K562 (cell line): ENCODE results near the gene RHOV. TPM values are rescaled to one million over a fixed set of nuclear protein-coding genes. Genes with fewer than 3 reads are reported as not detected.

ENCODE experiments used
- ATAC-seq: fragments of 200-7000 bp; cut with Tn5 transposase; 3 replicates; pipeline ENCODE4 v1.9.1; 2020; ENCODE audit warnings: moderate library complexity
- BruUV-seq: library from RNA; stranded (reverse); fragments of 400-500 nt; replicated peaks from 2 replicates; lab custom pipeline; 2021; lab: Mats Ljungman, UMichigan
- CTCF ChIA-PET: fragments of 300-600 bp; formaldehyde crosslinking; extraction: SDS; loops from one replicate; lab custom pipeline; 2021; ENCODE audit warnings: low intra/inter-chr PET ratio; lab: Yijun Ruan, JAX
- POLR2A ChIA-PET: fragments of 300-600, 350-650 bp; sonication (Branson Sonifier 250); formaldehyde crosslinking; extraction: SDS; loops from one replicate; lab custom pipeline; 2021; ENCODE audit warnings: antibody characterized with exemption, inconsistent platforms; lab: Yijun Ruan, JAX
- DNase-seq, 4 experiments: peaks; one replicate each; pipeline versions ENCODE4 v3.0.0 to v3.0.0-alpha.2; 2011 to 2018; ENCODE audit warnings: low spot score in 3 of 4, mixed read lengths in 3 of 4; ENCODE audit errors: extremely low read depth in 1 of 4
- FAIRE-seq: peaks from 2 replicates; lab custom pipeline; 2011; peaks lifted over from hg19 to GRCh38; lab: Jason Lieb, UNC
- H2AFZ ChIP-seq: 2 replicates; pipeline ENCODE4 v1.6.0; 2011; ENCODE audit warnings: low read depth, low read length, control low read depth, inconsistent platforms
- H3K27ac ChIP-seq: fragments of 200-600 bp; 3 replicates; pipeline ENCODE4 v1.8.0; 2011; ENCODE audit warnings: low read depth, mild to moderate bottlenecking, control low read depth, inconsistent platforms, low read length, moderate library complexity, mixed read lengths; ENCODE audit errors: extremely low read depth
- H3K27me3 ChIP-seq, 2 experiments: fragments of 300-600 bp in 1 of 2; 2 replicates in 1 of 2; 3 replicates in 1 of 2; pipeline versions ENCODE4 v1.6.0 to v1.8.0; 2011; ENCODE audit warnings: inconsistent platforms in 2 of 2, low read length in 2 of 2, mild to moderate bottlenecking in 1 of 2, mixed read lengths in 1 of 2, moderate library complexity in 1 of 2; ENCODE audit not compliant: control insufficient read depth in 2 of 2, insufficient read depth in 2 of 2
- H3K36me3 ChIP-seq: fragments of 300-600 bp; 3 replicates; pipeline ENCODE4 v1.8.0; 2011; ENCODE audit warnings: mild to moderate bottlenecking, low read length, inconsistent platforms; ENCODE audit not compliant: control insufficient read depth, insufficient read depth
- H3K4me1 ChIP-seq, 2 experiments: fragments of 200-600 bp in 1 of 2; replicated peaks in 1 of 2; 2 replicates in 1 of 2; 3 replicates in 1 of 2; pipeline versions ENCODE4 v1.5.1 to v1.8.0; 2011; ENCODE audit warnings: inconsistent platforms in 2 of 2, low read length in 2 of 2, mild to moderate bottlenecking in 1 of 2, mixed read lengths in 1 of 2, moderate library complexity in 1 of 2; ENCODE audit not compliant: control insufficient read depth in 2 of 2, insufficient read depth in 2 of 2
- H3K4me2 ChIP-seq: 2 replicates; pipeline ENCODE4 v1.6.1; 2011; ENCODE audit warnings: low read length, control low read depth, inconsistent platforms, mixed read lengths; ENCODE audit not compliant: insufficient read depth
- H3K4me3 ChIP-seq: fragments of 200-600 bp; sonication (generic), shearing (Covaris generic); 2 replicates; pipeline ENCODE4 v1.5.1; 2016; ENCODE audit warnings: control low read depth, inconsistent platforms
- H3K79me2 ChIP-seq: fragments of 200-600 bp; 3 replicates; pipeline ENCODE4 v1.8.0; 2011; ENCODE audit warnings: low read length, inconsistent platforms; ENCODE audit not compliant: control insufficient read depth, insufficient read depth
- H3K9ac ChIP-seq, 2 experiments: 2 replicates each; pipeline versions ENCODE4 v1.6.0 to v1.6.1; 2011; ENCODE audit warnings: low read depth in 2 of 2, low read length in 2 of 2, control low read depth in 1 of 2, inconsistent platforms in 1 of 2, mild to moderate bottlenecking in 1 of 2, mixed read lengths in 1 of 2; ENCODE audit not compliant: insufficient read depth in 1 of 2
- H3K9me1 ChIP-seq: one replicate; pipeline ENCODE4 v1.6.0; 2011; ENCODE audit warnings: inconsistent platforms, mild to moderate bottlenecking, low read length, moderate library complexity; ENCODE audit not compliant: control insufficient read depth, insufficient read depth
- H3K9me3 ChIP-seq: replicated peaks from 2 replicates; pipeline ENCODE4 v1.5.1; 2011; ENCODE audit warnings: low read depth, low read length, inconsistent platforms; ENCODE audit not compliant: control insufficient read depth, insufficient read depth
- H4K20me1 ChIP-seq: replicated peaks from 2 replicates; pipeline ENCODE4 v1.6.1; 2011; ENCODE audit warnings: low read length, inconsistent platforms, mixed read lengths; ENCODE audit not compliant: control insufficient read depth, insufficient read depth
- IRF9 ChIP-seq: fragments of 450-650 bp; IDR thresholded peaks from 2 replicates; pipeline ENCODE4 v1.6.1; 2016; ENCODE audit warnings: missing biosample characterization, missing genetic modification characterization
- PTTG1 ChIP-seq: fragments of 450-650 bp; IDR thresholded peaks from 2 replicates; pipeline ENCODE4 v1.6.1; 2016; ENCODE audit warnings: low read depth, mild to moderate bottlenecking, missing genetic modification characterization, missing compliant biosample characterization
- ZNF707 ChIP-seq: fragments of 250-450 bp; sonication (Bioruptor Pico); conservative IDR thresholded peaks from 2 replicates; pipeline ENCODE4 v1.8.0; 2022; ENCODE audit warnings: inconsistent platforms, mild to moderate bottlenecking, moderate library complexity
- WGBS: fragments of 100-300 bp; shearing (Covaris generic); methylation state at CpG from one replicate; pipeline ENCODE4 v1.1.6; 2016; ENCODE audit warnings: low coverage, mixed read lengths; ENCODE audit not compliant: insufficient coverage; ENCODE audit errors: missing lambda C conversion rate; 5-methylcytosine and 5-hydroxymethylcytosine counted together
- in situ Hi-C: fragments of 300-500 bp; cut with MboI; formaldehyde crosslinking; loops from 4 replicates; pipeline ENCODE4 v1.15.0; 2018; ENCODE audit warnings: inconsistent platforms, mixed read lengths
- intact Hi-C: fragments of 100-400 bp; cut with micrococcal nuclease; formaldehyde crosslinking; loops from 2 replicates; pipeline ENCODE4 v1.14.2; 2022
- polyA plus RNA-seq, 8 experiments: library from polyadenylated mRNA; depleted of rRNA in 4 of 8; stranded (reverse) in 5 of 8; unstranded in 3 of 8; fragments of >200 nt; fragmentation: Nextera tagmentation in 2 of 8; fragmentation: Illumina TruSeq in 1 of 8; extraction: Ambion mirVana in 2 of 8; extraction: Trizol in 1 of 8; gene quantifications; 2 replicates each; pipeline versions ENCODE4 v1.2.1 to v1.2.3, GENCODE V29; 2011 to 2014; ENCODE audit warnings: inconsistent platforms in 1 of 8, missing spikeins in 1 of 8
- total RNA-seq, 7 experiments: library from RNA; depleted of rRNA in 6 of 7; stranded (reverse); fragments of >200 nt in 6 of 7; fragmentation: Illumina TruSeq in 2 of 7; extraction: Trizol in 2 of 7; gene quantifications; 2 replicates each; pipeline versions ENCODE4 v1.2.1 to v1.2.3, GENCODE V29; 2011 to 2021; ENCODE audit warnings: low replicate concordance in 1 of 7
- TF ChIP-seq, protein P1 (sequence below): sonication (generic); formaldehyde crosslinking; IDR thresholded peaks from 2 replicates; pipeline ENCODE4 v1.8.0; 2023; ENCODE audit warnings: mild to moderate bottlenecking, missing genetic modification reagents
- TF ChIP-seq, protein P2 (sequence below): fragments of 450-650 bp; IDR thresholded peaks from 2 replicates; pipeline ENCODE4 v1.6.1; 2016; ENCODE audit warnings: low read depth

The RHOV gene
- total and polyA plus RNA-seq, 9 of the 15 experiments (the other 6 are each of a cell fraction or from before 2014, with no cell fraction given), result 0.08 to 2.0 (median 1.1) TPM

- Histone ChIP-seq H3K36me3 (no peaks in the 10 kb centered on the region), H3K9me3 (no peaks in the 10 kb centered on the region), H3K27me3 (no peaks in the 10 kb centered on the region), H3K9me1 (no peaks in the 10 kb centered on the region), H3K4me3 (no peak overlapping the region), H3K27ac (no peak overlapping the region), H4K20me1 (no peaks in the 10 kb centered on the region), H3K4me2 (no peak overlapping the region), H2AFZ (no peak overlapping the region), H3K79me2 (no peaks in the 10 kb centered on the region), H3K9ac (no peak overlapping the region), H3K4me1 (peaks cover 20 to 24% of the 10 kb centered on the region in 2 experiments; a peak in 4 of 5 replicates)
- FAIRE-seq (no peak), DNase-seq (no peak), ATAC-seq (no peak)
- POLR2A ChIA-PET, result interaction anchor here (0.6 to 1.4 kb wide), 5 partner anchors 11 to 439 kb away, joined by 3 read pairs; no protein-coding TSS in a partner anchor
- in situ Hi-C loops (no loop called here), intact Hi-C loops (no loop called here)
- WGBS, result 53% methylated on average over 6 of the region's 6 CpGs
- BruUV-seq, result no TSS peak
- CTCF ChIA-PET, result no interaction called here
- TF ChIP-seq PTTG1 (tag), result no peak
- TF ChIP-seq, protein P1, sequence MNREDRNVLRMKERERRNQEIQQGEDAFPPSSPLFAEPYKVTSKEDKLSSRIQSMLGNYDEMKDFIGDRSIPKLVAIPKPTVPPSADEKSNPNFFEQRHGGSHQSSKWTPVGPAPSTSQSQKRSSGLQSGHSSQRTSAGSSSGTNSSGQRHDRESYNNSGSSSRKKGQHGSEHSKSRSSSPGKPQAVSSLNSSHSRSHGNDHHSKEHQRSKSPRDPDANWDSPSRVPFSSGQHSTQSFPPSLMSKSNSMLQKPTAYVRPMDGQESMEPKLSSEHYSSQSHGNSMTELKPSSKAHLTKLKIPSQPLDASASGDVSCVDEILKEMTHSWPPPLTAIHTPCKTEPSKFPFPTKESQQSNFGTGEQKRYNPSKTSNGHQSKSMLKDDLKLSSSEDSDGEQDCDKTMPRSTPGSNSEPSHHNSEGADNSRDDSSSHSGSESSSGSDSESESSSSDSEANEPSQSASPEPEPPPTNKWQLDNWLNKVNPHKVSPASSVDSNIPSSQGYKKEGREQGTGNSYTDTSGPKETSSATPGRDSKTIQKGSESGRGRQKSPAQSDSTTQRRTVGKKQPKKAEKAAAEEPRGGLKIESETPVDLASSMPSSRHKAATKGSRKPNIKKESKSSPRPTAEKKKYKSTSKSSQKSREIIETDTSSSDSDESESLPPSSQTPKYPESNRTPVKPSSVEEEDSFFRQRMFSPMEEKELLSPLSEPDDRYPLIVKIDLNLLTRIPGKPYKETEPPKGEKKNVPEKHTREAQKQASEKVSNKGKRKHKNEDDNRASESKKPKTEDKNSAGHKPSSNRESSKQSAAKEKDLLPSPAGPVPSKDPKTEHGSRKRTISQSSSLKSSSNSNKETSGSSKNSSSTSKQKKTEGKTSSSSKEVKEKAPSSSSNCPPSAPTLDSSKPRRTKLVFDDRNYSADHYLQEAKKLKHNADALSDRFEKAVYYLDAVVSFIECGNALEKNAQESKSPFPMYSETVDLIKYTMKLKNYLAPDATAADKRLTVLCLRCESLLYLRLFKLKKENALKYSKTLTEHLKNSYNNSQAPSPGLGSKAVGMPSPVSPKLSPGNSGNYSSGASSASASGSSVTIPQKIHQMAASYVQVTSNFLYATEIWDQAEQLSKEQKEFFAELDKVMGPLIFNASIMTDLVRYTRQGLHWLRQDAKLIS (CRISPR knock-in tag), result no peak
- TF ChIP-seq IRF9, result no peak
- TF ChIP-seq, protein P2, sequence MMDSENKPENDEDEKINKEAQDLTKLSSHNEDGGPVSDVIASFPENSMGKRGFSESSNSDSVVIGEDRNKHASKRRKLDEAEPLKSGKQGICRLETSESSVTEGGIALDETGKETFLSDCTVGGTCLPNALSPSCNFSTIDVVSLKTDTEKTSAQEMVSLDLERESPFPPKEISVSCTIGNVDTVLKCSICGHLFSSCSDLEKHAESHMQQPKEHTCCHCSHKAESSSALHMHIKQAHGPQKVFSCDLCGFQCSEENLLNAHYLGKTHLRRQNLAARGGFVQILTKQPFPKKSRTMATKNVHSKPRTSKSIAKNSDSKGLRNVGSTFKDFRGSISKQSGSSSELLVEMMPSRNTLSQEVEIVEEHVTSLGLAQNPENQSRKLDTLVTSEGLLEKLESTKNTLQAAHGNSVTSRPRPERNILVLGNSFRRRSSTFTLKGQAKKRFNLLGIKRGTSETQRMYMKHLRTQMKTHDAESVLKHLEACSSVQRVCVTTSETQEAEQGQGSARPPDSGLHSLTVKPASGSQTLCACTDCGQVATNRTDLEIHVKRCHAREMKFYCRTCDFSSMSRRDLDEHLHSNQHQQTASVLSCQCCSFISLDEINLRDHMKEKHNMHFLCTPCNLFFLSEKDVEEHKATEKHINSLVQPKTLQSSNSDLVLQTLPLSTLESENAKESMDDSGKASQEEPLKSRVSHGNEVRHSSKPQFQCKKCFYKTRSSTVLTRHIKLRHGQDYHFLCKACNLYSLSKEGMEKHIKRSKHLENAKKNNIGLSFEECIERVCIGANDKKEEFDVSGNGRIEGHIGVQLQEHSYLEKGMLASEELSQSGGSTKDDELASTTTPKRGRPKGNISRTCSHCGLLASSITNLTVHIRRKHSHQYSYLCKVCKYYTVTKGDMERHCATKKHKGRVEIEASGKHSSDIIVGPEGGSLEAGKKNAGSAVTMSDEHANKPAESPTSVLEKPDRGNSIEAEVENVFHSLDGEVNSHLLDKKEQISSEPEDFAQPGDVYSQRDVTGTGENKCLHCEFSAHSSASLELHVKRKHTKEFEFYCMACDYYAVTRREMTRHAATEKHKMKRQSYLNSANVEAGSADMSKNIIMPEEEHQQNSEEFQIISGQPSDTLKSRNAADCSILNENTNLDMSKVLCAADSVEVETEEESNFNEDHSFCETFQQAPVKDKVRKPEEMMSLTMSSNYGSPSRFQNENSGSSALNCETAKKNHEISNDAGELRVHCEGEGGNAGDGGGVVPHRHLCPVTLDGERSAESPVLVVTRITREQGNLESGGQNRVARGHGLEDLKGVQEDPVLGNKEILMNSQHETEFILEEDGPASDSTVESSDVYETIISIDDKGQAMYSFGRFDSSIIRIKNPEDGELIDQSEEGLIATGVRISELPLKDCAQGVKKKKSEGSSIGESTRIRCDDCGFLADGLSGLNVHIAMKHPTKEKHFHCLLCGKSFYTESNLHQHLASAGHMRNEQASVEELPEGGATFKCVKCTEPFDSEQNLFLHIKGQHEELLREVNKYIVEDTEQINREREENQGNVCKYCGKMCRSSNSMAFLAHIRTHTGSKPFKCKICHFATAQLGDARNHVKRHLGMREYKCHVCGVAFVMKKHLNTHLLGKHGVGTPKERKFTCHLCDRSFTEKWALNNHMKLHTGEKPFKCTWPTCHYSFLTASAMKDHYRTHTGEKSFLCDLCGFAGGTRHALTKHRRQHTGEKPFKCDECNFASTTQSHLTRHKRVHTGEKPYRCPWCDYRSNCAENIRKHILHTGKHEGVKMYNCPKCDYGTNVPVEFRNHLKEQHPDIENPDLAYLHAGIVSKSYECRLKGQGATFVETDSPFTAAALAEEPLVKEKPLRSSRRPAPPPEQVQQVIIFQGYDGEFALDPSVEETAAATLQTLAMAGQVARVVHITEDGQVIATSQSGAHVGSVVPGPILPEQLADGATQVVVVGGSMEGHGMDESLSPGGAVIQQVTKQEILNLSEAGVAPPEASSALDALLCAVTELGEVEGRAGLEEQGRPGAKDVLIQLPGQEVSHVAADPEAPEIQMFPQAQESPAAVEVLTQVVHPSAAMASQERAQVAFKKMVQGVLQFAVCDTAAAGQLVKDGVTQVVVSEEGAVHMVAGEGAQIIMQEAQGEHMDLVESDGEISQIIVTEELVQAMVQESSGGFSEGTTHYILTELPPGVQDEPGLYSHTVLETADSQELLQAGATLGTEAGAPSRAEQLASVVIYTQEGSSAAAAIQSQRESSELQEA, result no peak
- TF ChIP-seq ZNF707, result no peak
Observed at GRCh38 chr15:40875991-40876730, 2.1 kb upstream of the RHOV start.
